ENCODE data around the gene CCL28. TPM values are rescaled to one million over a fixed set of nuclear protein-coding genes. Genes with fewer than 3 reads are reported as not detected.

CCL28 gene
- total RNA-seq, 2 experiments from 2014 or later, result not detected

- ChIA-PET POLR2A (interaction anchor here (0.6 to 1.9 kb wide), 2 partner anchors 10 to 85 kb away, joined by 3 to 7 read pairs; partner anchors contain the start of gene CCL28), CTCF (ENCODE audit: unreplicated experiment) (no interaction called here)
- H3K4me2 ChIP-seq (ENCODE audit: low read length), result no peak overlapping the region
Observed at GRCh38 chr5:43422143-43422542, 10.0 kb upstream of the CCL28 start.

GRCh38 chr5:43421450-43422133 lies 9.4 kb upstream of the CCL28 start:
- Histone ChIP-seq H3K4me2 (ENCODE audit: low read length) (no peak overlapping the region), H3K36me3 (ENCODE audit: insufficient read depth, low read length) (no peaks in the 10 kb centered on the region), H3K4me3 (ENCODE audit: low read depth, low read length, poor library complexity, severe bottlenecking) (no peak overlapping the region), H3K79me2 (ENCODE audit: insufficient read depth, low read depth, low read length) (no peaks in the 10 kb centered on the region), H3K9me3 (ENCODE audit: low read length) (no peaks in the 10 kb centered on the region), H3K4me1 (ENCODE audit: insufficient read depth, low read length, poor library complexity, severe bottlenecking) (no peaks in the 10 kb centered on the region), H3K9me2 (ENCODE audit: insufficient read depth, low read length) (no peaks in the 10 kb centered on the region), H4K20me1 (ENCODE audit: insufficient read depth, low read length) (no peaks in the 10 kb centered on the region), H3K27ac (ENCODE audit: low read depth, low read length, poor library complexity, severe bottlenecking) (no peak overlapping the region), H2AFZ (ENCODE audit: low read length) (no peak overlapping the region)
- TF ChIP-seq EZH2phosphoT487 (IDR thresholded peaks at IDR 0.05; ENCODE audit: borderline replicate concordance, low read depth, low read length) (no peak), CTCF (conservative IDR thresholded peaks at IDR 0.05; ENCODE audit: low read length) (no peak)
- ChIA-PET POLR2A (interaction anchor here (0.5 to 1.9 kb wide), 4 partner anchors 10 to 110 kb away, joined by 3 to 7 read pairs (median 3); partner anchors contain the start of gene CCL28), CTCF (ENCODE audit: unreplicated experiment) (no interaction called here)
- no TSS peak for BruUV-seq (replicated peaks)
- intact Hi-C loops (cut with micrococcal nuclease; ENCODE audit: unreplicated experiment), result no loop called here
- DNase-seq (ENCODE audit: low spot score), result no peak

More at GRCh38 chr5:43422143-43422542, 10.0 kb upstream of the CCL28 start:
- H3K4me3 ChIP-seq (ENCODE audit: low read depth, low read length, poor library complexity, severe bottlenecking), result no peak overlapping the region
- H4K20me1 ChIP-seq (ENCODE audit: insufficient read depth, low read length), result no peaks in the 10 kb centered on the region
- H3K36me3 ChIP-seq (ENCODE audit: insufficient read depth, low read length), result no peaks in the 10 kb centered on the region
- intact Hi-C loops (cut with micrococcal nuclease; ENCODE audit: unreplicated experiment), result no loop called here
- no peaks in the 10 kb centered on the region for H3K79me2 ChIP-seq (ENCODE audit: insufficient read depth, low read depth, low read length)
- no peak overlapping the region for H2AFZ ChIP-seq (ENCODE audit: low read length)
- no peak overlapping the region for H3K27ac ChIP-seq (ENCODE audit: low read depth, low read length, poor library complexity, severe bottlenecking)
- BruUV-seq (replicated peaks), result no TSS peak
- no peak for DNase-seq (ENCODE audit: low spot score)
- no peaks in the 10 kb centered on the region for H3K9me3 ChIP-seq (ENCODE audit: low read length)
- no peaks in the 10 kb centered on the region for H3K4me1 ChIP-seq (ENCODE audit: insufficient read depth, low read length, poor library complexity, severe bottlenecking)
- no peak for TF ChIP-seq EZH2phosphoT487 (IDR thresholded peaks at IDR 0.05; ENCODE audit: borderline replicate concordance, low read depth, low read length)
- no peak for TF ChIP-seq CTCF (conservative IDR thresholded peaks at IDR 0.05; ENCODE audit: low read length)
- H3K9me2 ChIP-seq (ENCODE audit: insufficient read depth, low read length), result no peaks in the 10 kb centered on the region

DNA sequence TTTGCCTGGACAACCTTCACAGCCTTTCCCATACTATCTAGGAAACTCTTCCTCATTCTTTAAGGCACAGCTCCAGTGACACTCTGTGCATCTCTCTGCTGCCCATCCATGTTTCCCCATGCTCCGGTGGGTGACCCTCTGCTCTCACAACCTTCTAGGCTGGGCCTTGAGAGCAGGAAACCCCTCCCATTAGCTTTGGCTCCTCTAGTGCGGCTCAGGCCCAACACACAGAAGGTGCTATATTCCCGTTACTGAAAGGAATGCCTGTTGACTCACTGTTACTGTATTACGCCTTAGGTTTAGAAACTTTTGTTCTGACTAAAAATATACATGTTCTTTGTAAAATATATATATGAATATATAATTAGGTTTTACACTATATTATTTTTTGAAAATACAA lies 8.1 kb upstream of the CCL28 start:
- no TSS peak for BruUV-seq (replicated peaks)
- POLR2A ChIA-PET, result interaction anchor here (1.9 kb wide), 1 partner anchor 8 kb away, joined by 7 read pairs; the partner anchor contains the start of gene CCL28
- intact Hi-C loops (cut with micrococcal nuclease; ENCODE audit: unreplicated experiment), result no loop called here
- Histone ChIP-seq H3K4me1 (ENCODE audit: insufficient read depth, low read length, poor library complexity, severe bottlenecking) (no peaks in the 10 kb centered on the region), H3K27ac (ENCODE audit: low read depth, low read length, poor library complexity, severe bottlenecking) (no peak overlapping the region), H4K20me1 (ENCODE audit: insufficient read depth, low read length) (no peaks in the 10 kb centered on the region), H3K9me3 (ENCODE audit: low read length) (no peaks in the 10 kb centered on the region), H3K36me3 (ENCODE audit: insufficient read depth, low read length) (no peaks in the 10 kb centered on the region), H2AFZ (ENCODE audit: low read length) (no peak overlapping the region), H3K4me3 (ENCODE audit: low read depth, low read length, poor library complexity, severe bottlenecking) (no peak overlapping the region), H3K4me2 (ENCODE audit: low read length) (no peak overlapping the region), H3K9me2 (ENCODE audit: insufficient read depth, low read length) (no peaks in the 10 kb centered on the region), H3K79me2 (ENCODE audit: insufficient read depth, low read depth, low read length) (no peaks in the 10 kb centered on the region)
- CTCF ChIA-PET (ENCODE audit: unreplicated experiment), result no interaction called here
- no peak for DNase-seq (ENCODE audit: low spot score)
- no peak for TF ChIP-seq CTCF (conservative IDR thresholded peaks at IDR 0.05; ENCODE audit: low read length)
- no peak for TF ChIP-seq EZH2phosphoT487 (IDR thresholded peaks at IDR 0.05; ENCODE audit: borderline replicate concordance, low read depth, low read length)
